Upper lobe of left lung (tissue), 6 donors: ENCODE results near the gene YPEL2. TPM values are rescaled to one million over a fixed set of nuclear protein-coding genes. Genes with fewer than 3 reads are reported as not detected.
A peak's percentile ranks its signal among the peaks of the same experiment; 100 is the strongest.

Experiments
- ATAC-seq, 2 donors: fragments of 200-7000 bp; cut with Tn5 transposase; one replicate each; pipeline ENCODE4 v1.9.1; 2022; ENCODE audit warnings: mild to moderate bottlenecking in 2 of 2, moderate library complexity in 2 of 2; ENCODE audit not compliant: low FRiP score in 2 of 2
- DNase-seq, 2 donors: peaks; one replicate each; pipeline ENCODE4 v3.0.0-alpha.2; 2019 to 2020
- H3K27ac ChIP-seq, 4 donors: fragments of 200-600 bp; sonication (generic); one replicate each; pipeline ENCODE4 v1.5.1; 2016 to 2019
- H3K27me3 ChIP-seq, 4 donors: fragments of 200-600 bp; sonication (generic); one replicate each; pipeline ENCODE4 v1.5.1; 2017 to 2019
- H3K36me3 ChIP-seq, 4 donors: fragments of 200-600 bp; sonication (generic); one replicate each; pipeline ENCODE4 v1.5.1; 2016 to 2019
- H3K4me1 ChIP-seq, 4 donors: fragments of 200-600 bp; sonication (generic); one replicate each; pipeline ENCODE4 v1.5.1; 2018 to 2019
- H3K4me3 ChIP-seq, 4 donors: fragments of 200-600 bp; sonication (generic); one replicate each; pipeline ENCODE4 v1.5.1; 2017 to 2019; ENCODE audit warnings: mild to moderate bottlenecking in 2 of 4, moderate library complexity in 1 of 4
- H3K9me3 ChIP-seq, 4 donors: fragments of 200-600 bp; sonication (generic); one replicate each; pipeline ENCODE4 v1.5.1; 2018 to 2019
- CTCF ChIP-seq, 6 experiments: fragments of 450-650 bp in 4 of 6; fragments of 200-600 bp in 2 of 6; sonication (generic) in 2 of 6; IDR thresholded peaks; one replicate each; pipeline ENCODE4 v1.5.1; 2016 to 2019; ENCODE audit warnings: antibody characterized with exemption in 6 of 6
- EP300 ChIP-seq, 4 donors: sonication (generic); formaldehyde crosslinking; IDR thresholded peaks; one replicate each; pipeline ENCODE4 v1.5.1; 2017; ENCODE audit warnings: antibody characterized with exemption in 4 of 4, control low read depth in 2 of 4
- POLR2A ChIP-seq, 4 donors: fragments of 450-650 bp; IDR thresholded peaks; one replicate each; pipeline ENCODE4 v1.5.1; 2016 to 2017; ENCODE audit warnings: antibody characterized with exemption in 4 of 4, mild to moderate bottlenecking in 2 of 4
- POLR2AphosphoS5 ChIP-seq, 2 donors: sonication (generic); formaldehyde crosslinking; IDR thresholded peaks; one replicate each; pipeline ENCODE4 v1.5.1; 2017; ENCODE audit warnings: antibody characterized with exemption in 2 of 2
- WGBS, 2 donors: methylation state at CpG; one replicate each; pipeline ENCODE4 v1.1.5; 2017 to 2018; 5-methylcytosine and 5-hydroxymethylcytosine counted together
- total RNA-seq, 6 donors: library from RNA; depleted of rRNA in 4 of 6; stranded (reverse); fragments of >200 nt in 4 of 6; gene quantifications; one replicate each; pipeline versions ENCODE4 v1.1.0 to v1.2.1, GENCODE V29; 2016 to 2021
- donor health status: DM: no; HTN: no; CAD: no; lungs with moderate emphysema.
- donor health status: DM: no; HTN: yes; CAD: no; lungs with severe emphysema.

The YPEL2 gene
- total RNA-seq, 6 donors from 2014 or later: 17.5 to 38.8 (median 26.8) TPM

GRCh38 chr17:59328601-59329000 is 2.9 kb upstream of the YPEL2 start:
- Histone ChIP-seq H3K4me3 (no peak overlapping the region), H3K4me1 (peaks cover 43 to 49% (median 46%) of the 10 kb centered on the region in 4 donors), H3K27me3 (no peaks in the 10 kb centered on the region), H3K9me3 (peaks cover 0 to 7% (median 0%) of the 10 kb centered on the region in 4 donors), H3K27ac (peak overlapping the region in 3 of 4 donors; percentile 86 to 99 (median 95)), H3K36me3 (no peaks in the 10 kb centered on the region)
- ATAC-seq (no peak), DNase-seq (no peak)
- WGBS, 2 donors: 72 to 75% methylated on average over 2 of the region's 2 CpGs
- TF ChIP-seq POLR2AphosphoS5 (IDR thresholded peaks at IDR 0.05) (no peak), CTCF (IDR thresholded peaks at IDR 0.05) (no peak), EP300 (IDR thresholded peaks at IDR 0.05) (no peak), POLR2A (IDR thresholded peaks at IDR 0.05) (no peak)

GRCh38 chr17:59329176-59330052 is 2.0 kb upstream of the YPEL2 start:
- Histone ChIP-seq H3K4me1 (peaks cover 51 to 55% (median 53%) of the 10 kb centered on the region in 4 donors), H3K36me3 (no peaks in the 10 kb centered on the region), H3K4me3 (no peak overlapping the region)

GRCh38 chr17:59330053-59330942 is 1.2 kb upstream of the YPEL2 start:
- Histone ChIP-seq H3K9me3 (peaks cover 0 to 7% (median 0%) of the 10 kb centered on the region in 4 donors), H3K4me1 (peaks cover 55 to 63% (median 59%) of the 10 kb centered on the region in 4 donors), H3K36me3 (no peaks in the 10 kb centered on the region), H3K27me3 (no peaks in the 10 kb centered on the region), H3K4me3 (peak overlapping the region in 3 of 4 donors; percentile 93 to 100 (median 100)), H3K27ac (peak overlapping the region; percentile 86 to 99 (median 95))
- 23 to 24% methylated on average over 17 of the region's 17 CpGs for WGBS, 2 donors
- ATAC-seq: peak; percentile 13 to 60
- DNase-seq: peak in 1 of 2 donors; percentile 83
- TF ChIP-seq EP300 (IDR thresholded peaks at IDR 0.05) (peak in 1 of 4 donors; percentile 7), POLR2A (IDR thresholded peaks at IDR 0.05) (peak in 1 of 4 donors; percentile 34), CTCF (IDR thresholded peaks at IDR 0.05) (no peak), POLR2AphosphoS5 (IDR thresholded peaks at IDR 0.05) (peak in 1 of 2 donors; percentile 56)

More at GRCh38 chr17:59329176-59330052, 2.0 kb upstream of the YPEL2 start:
- no peaks in the 10 kb centered on the region for H3K27me3 ChIP-seq
- H3K9me3 ChIP-seq: peaks cover 0 to 7% (median 0%) of the 10 kb centered on the region in 4 donors
- DNase-seq: peak in 1 of 2 donors; percentile 72
- peak in 1 of 4 donors; percentile 10 for TF ChIP-seq POLR2A (IDR thresholded peaks at IDR 0.05)
- peak in 1 of 2 donors; percentile 80 for TF ChIP-seq POLR2AphosphoS5 (IDR thresholded peaks at IDR 0.05)
- TF ChIP-seq CTCF (IDR thresholded peaks at IDR 0.05): peak; percentile 70 to 82 (median 78)
- peak in 1 of 4 donors; percentile 44 for TF ChIP-seq EP300 (IDR thresholded peaks at IDR 0.05)
- WGBS, 2 donors: 11% methylated on average over 6 of the region's 6 CpGs
- H3K27ac ChIP-seq: peak overlapping the region; percentile 86 to 99 (median 95)
- peak; percentile 77 to 83 for ATAC-seq

GRCh38 chr17:59331929-59332748 is 684 bp downstream of the YPEL2 start:
- Histone ChIP-seq H3K9me3 (peaks cover 0 to 7% (median 0%) of the 10 kb centered on the region in 4 donors), H3K36me3 (no peaks in the 10 kb centered on the region), H3K27me3 (no peaks in the 10 kb centered on the region), H3K4me3 (peak overlapping the region; percentile 84 to 100 (median 96)), H3K27ac (peak overlapping the region; percentile 86 to 99 (median 95)), H3K4me1 (peaks cover 53 to 79% (median 73%) of the 10 kb centered on the region in 4 donors)
- TF ChIP-seq POLR2AphosphoS5 (IDR thresholded peaks at IDR 0.05) (peak in 1 of 2 donors; percentile 56), CTCF (IDR thresholded peaks at IDR 0.05) (no peak), POLR2A (IDR thresholded peaks at IDR 0.05) (peak in 2 of 4 donors; percentile 9 to 10)
- 0 to 1% methylated on average over 1 to 32 of the region's 90 CpGs for WGBS, 2 donors
- DNase-seq (peak; percentile 60 to 92), ATAC-seq (peak in 1 of 2 donors; percentile 66)
